HUES48 (cell line): Measurements from ENCODE around the gene ZNF700.
A peak's percentile ranks its signal among the peaks of the same experiment; 100 is the strongest.
"Not testable (repeated sequence)": the region's sequence is repeated elsewhere in the genome, so short reads cannot be mapped to it uniquely, and the experiment has no call there.

ENCODE experiments used
- H3K27ac ChIP-seq: one replicate; pipeline ENCODE4 v1.7.0; 2013; ENCODE audit warnings: low read depth, low read length, inconsistent platforms
- H3K27me3 ChIP-seq: 2 replicates; pipeline ENCODE4 v1.6.1; 2013; ENCODE audit warnings: mild to moderate bottlenecking, low read length; ENCODE audit not compliant: control insufficient read depth, insufficient read depth
- H3K36me3 ChIP-seq: 2 replicates; pipeline ENCODE4 v1.6.1; 2013; ENCODE audit warnings: low read length; ENCODE audit not compliant: control insufficient read depth, insufficient read depth
- H3K4me1 ChIP-seq: 2 replicates; pipeline ENCODE4 v1.6.1; 2013; ENCODE audit warnings: mild to moderate bottlenecking, low read length; ENCODE audit not compliant: control insufficient read depth, insufficient read depth
- H3K4me3 ChIP-seq: 2 replicates; pipeline ENCODE4 v1.5.1; 2013; ENCODE audit warnings: mild to moderate bottlenecking, low read depth, low read length
- H3K9ac ChIP-seq: 2 replicates; pipeline ENCODE4 v1.6.1; 2013; ENCODE audit warnings: mild to moderate bottlenecking, low read depth, low read length, moderate library complexity
- H3K9me3 ChIP-seq: 2 replicates; pipeline ENCODE4 v1.6.1; 2013; ENCODE audit warnings: low read length; ENCODE audit not compliant: control insufficient read depth, insufficient read depth

Gene ZNF700

GRCh38 chr19:11902228-11902627 is 22.7 kb upstream of the ZNF700 start:
- no peaks in the 10 kb centered on the region for H3K4me1 ChIP-seq
- no peak overlapping the region for H3K9ac ChIP-seq
- H3K27ac ChIP-seq = no peak overlapping the region
- peaks cover 87% of the 10 kb centered on the region for H3K9me3 ChIP-seq
- peaks cover 35% of the 10 kb centered on the region for H3K36me3 ChIP-seq
- no peak overlapping the region; the same call in 1 of the 2 replicates for H3K4me3 ChIP-seq
- H3K27me3 ChIP-seq = no peaks in the 10 kb centered on the region

GRCh38 chr19:11905928-11906327 is 19.0 kb upstream of the ZNF700 start:
- H3K4me3 ChIP-seq = peak overlapping the region; percentile 42
- H3K4me1 ChIP-seq = no peaks in the 10 kb centered on the region
- H3K27me3 ChIP-seq = no peaks in the 10 kb centered on the region
- H3K9me3 ChIP-seq = peaks cover 72% of the 10 kb centered on the region
- H3K27ac ChIP-seq = no peak overlapping the region
- H3K36me3 ChIP-seq = peaks cover 35% of the 10 kb centered on the region
- H3K9ac ChIP-seq = no peak overlapping the region

- H3K9ac ChIP-seq, H3K36me3 ChIP-seq, H3K27me3 ChIP-seq, H3K4me1 ChIP-seq, H3K27ac ChIP-seq, H3K4me3 ChIP-seq: not testable (repeated sequence)
- H3K9me3 ChIP-seq = peaks cover 56% of the 10 kb centered on the region
These were observed 13.0 kb upstream of the ZNF700 start for GRCh38 chr19:11911937-11912336.

- H3K9me3 ChIP-seq = peaks cover 54% of the 10 kb centered on the region
- not testable (repeated sequence) for H3K36me3 ChIP-seq
These were observed 10.4 kb upstream of the ZNF700 start for GRCh38 chr19:11914417-11915051.

GRCh38 chr19:11921852-11922495 is 2.9 kb upstream of the ZNF700 start:
- Histone ChIP-seq H3K4me1 (peaks cover 11% of the 10 kb centered on the region; the same call in 1 of the 2 replicates), H3K36me3 (no peaks in the 10 kb centered on the region), H3K9ac (no peak overlapping the region), H3K27me3 (no peaks in the 10 kb centered on the region), H3K9me3 (peaks cover 10% of the 10 kb centered on the region), H3K4me3 (no peak overlapping the region), H3K27ac (no peak overlapping the region)

More at GRCh38 chr19:11914417-11915051, 10.4 kb upstream of the ZNF700 start:
- not testable (repeated sequence) for H3K27ac ChIP-seq, H3K4me1 ChIP-seq, H3K9ac ChIP-seq, H3K27me3 ChIP-seq, H3K4me3 ChIP-seq

- Histone ChIP-seq H3K4me1 (peaks cover 11% of the 10 kb centered on the region; the same call in 1 of the 2 replicates), H3K27ac (peak overlapping the region; percentile 90)
- not testable (repeated sequence) for H3K9me3 ChIP-seq
These were observed 812 bp downstream of the ZNF700 start for GRCh38 chr19:11925651-11926187.

GRCh38 chr19:11927227-11927626 is 2.3 kb downstream of the ZNF700 start:
- Histone ChIP-seq H3K36me3 (no peaks in the 10 kb centered on the region), H3K4me1 (peaks cover 11% of the 10 kb centered on the region; the same call in 1 of the 2 replicates), H3K27ac (no peak overlapping the region), H3K9me3 (peaks cover 3% of the 10 kb centered on the region; the same call in 1 of the 2 replicates), H3K9ac (no peak overlapping the region), H3K4me3 (no peak overlapping the region), H3K27me3 (no peaks in the 10 kb centered on the region)

More at GRCh38 chr19:11925651-11926187, 812 bp downstream of the ZNF700 start:
- not testable (repeated sequence) for H3K36me3 ChIP-seq, H3K27me3 ChIP-seq
- Histone ChIP-seq H3K4me3 (peak overlapping the region; percentile 88), H3K9ac (peak overlapping the region; percentile 93)

- Histone ChIP-seq H3K27me3 (no peaks in the 10 kb centered on the region), H3K9me3 (peaks cover 22% of the 10 kb centered on the region), H3K4me3 (no peak overlapping the region), H3K27ac (no peak overlapping the region), H3K9ac (no peak overlapping the region), H3K36me3 (no peaks in the 10 kb centered on the region), H3K4me1 (0 out of 2 replicates have a peak, but pooled peaks cover under 1% of the 10 kb centered on the region)
These were observed 6.1 kb downstream of the ZNF700 start for GRCh38 chr19:11931051-11931450.

GRCh38 chr19:11931513-11931912 is 6.6 kb downstream of the ZNF700 start:
- H3K9ac ChIP-seq = no peak overlapping the region
- H3K4me1 ChIP-seq = no peaks in the 10 kb centered on the region
- no peaks in the 10 kb centered on the region for H3K36me3 ChIP-seq
- no peak overlapping the region for H3K4me3 ChIP-seq
- H3K27me3 ChIP-seq = no peaks in the 10 kb centered on the region
- H3K9me3 ChIP-seq = peaks cover 22% of the 10 kb centered on the region
- no peak overlapping the region for H3K27ac ChIP-seq

GRCh38 chr19:11935829-11936228 is 10.9 kb downstream of the ZNF700 start:
- H3K36me3 ChIP-seq, H3K27me3 ChIP-seq, H3K4me1 ChIP-seq, H3K4me3 ChIP-seq, H3K9ac ChIP-seq, H3K27ac ChIP-seq: not testable (repeated sequence)
- H3K9me3 ChIP-seq = peaks cover 33% of the 10 kb centered on the region

GRCh38 chr19:11938383-11938782 is 13.5 kb downstream of the ZNF700 start:
- peaks cover 47% of the 10 kb centered on the region for H3K9me3 ChIP-seq
- H3K36me3 ChIP-seq, H3K27ac ChIP-seq, H3K9ac ChIP-seq, H3K4me3 ChIP-seq, H3K27me3 ChIP-seq, H3K4me1 ChIP-seq: not testable (repeated sequence)
